ENCODE data around the gene MED23. TPM values are rescaled to one million over a fixed set of nuclear protein-coding genes. Genes with fewer than 3 reads are reported as not detected.

Gene MED23
- total RNA-seq, 6 donors from 2014 or later, result 18.1 to 46.2 (median 23.9) TPM

DNA sequence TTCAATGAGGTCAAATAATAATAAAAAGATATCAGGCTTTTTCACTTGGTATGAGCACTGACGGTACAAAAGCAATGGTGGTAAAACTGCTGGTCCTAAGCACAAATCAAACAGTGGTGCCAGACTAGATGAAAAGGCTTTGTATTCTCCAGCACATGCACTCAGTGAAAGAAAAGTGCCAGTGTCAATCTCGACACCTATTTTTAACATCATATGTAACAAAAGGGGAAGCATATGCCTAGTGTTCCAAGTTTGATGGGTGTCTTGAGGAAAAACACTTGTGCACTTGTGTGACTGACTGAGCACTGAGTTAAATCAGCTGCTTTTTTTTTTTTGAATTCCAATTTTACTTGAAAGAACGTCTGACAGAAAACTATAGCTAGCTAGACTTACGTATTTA, 27.3 kb downstream of the MED23 start:
- TF ChIP-seq, protein P1, sequence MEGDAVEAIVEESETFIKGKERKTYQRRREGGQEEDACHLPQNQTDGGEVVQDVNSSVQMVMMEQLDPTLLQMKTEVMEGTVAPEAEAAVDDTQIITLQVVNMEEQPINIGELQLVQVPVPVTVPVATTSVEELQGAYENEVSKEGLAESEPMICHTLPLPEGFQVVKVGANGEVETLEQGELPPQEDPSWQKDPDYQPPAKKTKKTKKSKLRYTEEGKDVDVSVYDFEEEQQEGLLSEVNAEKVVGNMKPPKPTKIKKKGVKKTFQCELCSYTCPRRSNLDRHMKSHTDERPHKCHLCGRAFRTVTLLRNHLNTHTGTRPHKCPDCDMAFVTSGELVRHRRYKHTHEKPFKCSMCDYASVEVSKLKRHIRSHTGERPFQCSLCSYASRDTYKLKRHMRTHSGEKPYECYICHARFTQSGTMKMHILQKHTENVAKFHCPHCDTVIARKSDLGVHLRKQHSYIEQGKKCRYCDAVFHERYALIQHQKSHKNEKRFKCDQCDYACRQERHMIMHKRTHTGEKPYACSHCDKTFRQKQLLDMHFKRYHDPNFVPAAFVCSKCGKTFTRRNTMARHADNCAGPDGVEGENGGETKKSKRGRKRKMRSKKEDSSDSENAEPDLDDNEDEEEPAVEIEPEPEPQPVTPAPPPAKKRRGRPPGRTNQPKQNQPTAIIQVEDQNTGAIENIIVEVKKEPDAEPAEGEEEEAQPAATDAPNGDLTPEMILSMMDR (IDR thresholded peaks at IDR 0.05), result no peak
- TF ChIP-seq POLR2A (IDR thresholded peaks at IDR 0.05) (no peak), EP300 (IDR thresholded peaks at IDR 0.05) (no peak)
- no peak overlapping the region for H3K4me3 ChIP-seq
- DNase-seq (no peak), ATAC-seq (ENCODE audit: low FRiP score in 2 of 2) (no peak)
- WGBS, 2 donors, result 82 to 91% methylated on average over 4 of the region's 4 CpGs
- H3K27ac ChIP-seq, result no peak overlapping the region
- no peaks in the 10 kb centered on the region for H3K4me1 ChIP-seq
- H3K36me3 ChIP-seq, result peaks cover 51 to 100% (median 76%) of the 10 kb centered on the region in 4 donors
- no peaks in the 10 kb centered on the region for H3K27me3 ChIP-seq
- no peaks in the 10 kb centered on the region for H3K9me3 ChIP-seq

DNA sequence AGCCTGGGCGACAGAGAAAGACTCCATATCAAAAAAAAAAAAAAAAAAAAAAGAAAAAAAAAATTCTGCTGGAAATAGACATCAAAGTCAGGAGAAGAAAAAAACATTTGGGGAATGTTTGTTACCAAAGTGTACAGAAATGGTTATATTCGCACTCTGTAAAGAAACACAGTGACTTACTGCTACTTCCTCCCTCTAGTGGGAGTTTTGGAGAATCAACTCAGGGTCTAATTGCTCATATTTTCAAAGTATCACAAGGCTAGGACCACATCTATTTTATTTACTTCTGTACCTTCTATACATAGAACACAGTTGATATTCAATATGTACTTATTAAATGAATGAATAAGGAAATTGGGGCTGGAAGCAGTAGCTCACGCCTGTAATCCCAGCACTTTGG, 30.6 kb downstream of the MED23 start:
- no peak for DNase-seq
- TF ChIP-seq EP300 (IDR thresholded peaks at IDR 0.05) (no peak), POLR2AphosphoS5 (IDR thresholded peaks at IDR 0.05) (no peak), POLR2A (IDR thresholded peaks at IDR 0.05) (no peak)
- TF ChIP-seq, protein P1 (IDR thresholded peaks at IDR 0.05), result no peak
- peaks cover 38 to 100% (median 69%) of the 10 kb centered on the region in 4 donors for H3K36me3 ChIP-seq
- ATAC-seq (ENCODE audit: low FRiP score in 2 of 2), result no peak
- H3K4me1 ChIP-seq, result no peaks in the 10 kb centered on the region
- no peaks in the 10 kb centered on the region for H3K27me3 ChIP-seq
- H3K4me3 ChIP-seq, result no peak overlapping the region
- no peaks in the 10 kb centered on the region for H3K9me3 ChIP-seq
- no peak overlapping the region for H3K27ac ChIP-seq
- 92 to 98% methylated on average over 3 of the region's 3 CpGs for WGBS, 2 donors

DNA sequence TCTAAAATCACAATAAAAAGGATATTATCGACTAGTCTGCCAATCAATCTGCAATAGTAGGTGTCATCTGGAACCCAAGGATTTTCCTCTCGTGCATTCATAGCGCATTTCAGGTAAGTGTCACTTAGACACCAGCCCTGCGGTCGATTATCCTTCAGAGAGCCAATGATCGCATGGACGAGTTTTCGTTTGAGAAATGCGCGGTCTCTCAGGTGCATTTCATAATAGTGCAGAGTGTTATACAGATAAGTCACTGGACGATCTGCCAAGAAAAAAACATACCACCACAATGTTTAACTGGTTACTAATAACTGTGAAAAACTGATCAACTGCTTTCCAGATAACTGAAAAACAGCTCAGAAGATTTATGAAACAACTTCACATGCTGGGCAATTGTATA, 34.0 kb downstream of the MED23 start:
- 95 to 96% methylated on average over 11 of the region's 11 CpGs for WGBS, 2 donors
- ATAC-seq (ENCODE audit: low FRiP score in 2 of 2), result no peak
- Histone ChIP-seq H3K4me3 (no peak overlapping the region), H3K4me1 (no peaks in the 10 kb centered on the region), H3K27me3 (no peaks in the 10 kb centered on the region), H3K36me3 (peaks cover 51 to 100% (median 76%) of the 10 kb centered on the region in 4 donors), H3K9me3 (no peaks in the 10 kb centered on the region), H3K27ac (no peak overlapping the region)
- no peak for DNase-seq
- TF ChIP-seq EP300 (IDR thresholded peaks at IDR 0.05), result no peak
- TF ChIP-seq, protein P1 (IDR thresholded peaks at IDR 0.05), result no peak
- TF ChIP-seq POLR2A (IDR thresholded peaks at IDR 0.05), result no peak
- TF ChIP-seq POLR2AphosphoS5 (IDR thresholded peaks at IDR 0.05), result no peak

DNA sequence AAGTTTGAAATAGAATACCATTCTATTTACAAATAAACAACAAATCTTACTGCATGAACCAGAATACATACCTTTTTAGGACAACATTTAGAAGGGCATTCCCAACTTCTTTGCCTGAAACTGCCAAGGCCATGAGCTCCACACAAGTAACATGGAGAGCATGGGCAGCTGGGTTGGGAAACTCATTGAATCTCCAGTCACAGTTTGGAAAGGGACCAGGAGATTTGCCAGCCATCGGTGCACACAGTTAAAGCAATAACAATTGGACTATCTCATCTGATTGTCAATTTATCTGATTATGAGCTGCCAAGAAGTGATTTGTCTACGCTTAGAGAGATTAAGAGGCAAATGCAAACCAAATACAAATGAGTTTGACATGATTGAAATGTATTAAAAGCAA, 35.1 kb downstream of the MED23 start:
- no peaks in the 10 kb centered on the region for H3K27me3 ChIP-seq
- H3K36me3 ChIP-seq, result peaks cover 50 to 100% (median 74%) of the 10 kb centered on the region in 4 donors
- no peak for DNase-seq
- H3K27ac ChIP-seq, result no peak overlapping the region
- H3K4me1 ChIP-seq, result no peaks in the 10 kb centered on the region
- ATAC-seq (ENCODE audit: low FRiP score in 2 of 2), result no peak
- WGBS, 2 donors, result 75 to 88% methylated on average over 2 of the region's 2 CpGs
- no peaks in the 10 kb centered on the region for H3K9me3 ChIP-seq
- no peak overlapping the region for H3K4me3 ChIP-seq
- TF ChIP-seq POLR2AphosphoS5 (IDR thresholded peaks at IDR 0.05) (no peak), POLR2A (IDR thresholded peaks at IDR 0.05) (no peak), EP300 (IDR thresholded peaks at IDR 0.05) (no peak)
- TF ChIP-seq, protein P1 (IDR thresholded peaks at IDR 0.05), result no peak

DNA sequence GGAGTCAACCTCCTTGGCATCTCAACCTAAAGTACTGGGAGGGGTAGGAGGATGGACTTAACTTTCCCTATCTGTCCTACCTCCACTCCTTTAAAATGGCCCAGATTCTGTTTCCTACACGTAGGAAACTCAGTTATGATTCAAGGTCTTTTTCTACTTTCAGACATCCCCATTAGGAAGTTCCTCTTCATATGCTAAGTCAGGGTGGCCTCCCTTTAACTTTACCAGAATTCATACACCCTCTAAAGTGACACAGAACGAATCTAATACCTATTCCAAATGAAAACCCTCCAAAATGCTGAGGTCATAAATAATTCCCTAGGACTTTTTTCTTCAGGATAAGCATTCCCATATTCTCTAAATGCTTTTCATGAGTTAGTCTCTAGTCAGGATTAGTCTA, 39.4 kb downstream of the MED23 start:
- Histone ChIP-seq H3K36me3 (peaks cover 50 to 99% (median 64%) of the 10 kb centered on the region in 4 donors), H3K27ac (no peak overlapping the region), H3K27me3 (no peaks in the 10 kb centered on the region), H3K4me3 (no peak overlapping the region), H3K4me1 (no peaks in the 10 kb centered on the region), H3K9me3 (no peaks in the 10 kb centered on the region)
- WGBS, 2 donors, result 83 to 96% methylated on average over 2 of the region's 2 CpGs
- DNase-seq (no peak), ATAC-seq (ENCODE audit: low FRiP score in 2 of 2) (no peak)
- TF ChIP-seq POLR2A (IDR thresholded peaks at IDR 0.05), result no peak
- TF ChIP-seq POLR2AphosphoS5 (IDR thresholded peaks at IDR 0.05), result no peak
- TF ChIP-seq, protein P1 (IDR thresholded peaks at IDR 0.05), result no peak
- TF ChIP-seq EP300 (IDR thresholded peaks at IDR 0.05), result no peak
